ENCODE data around the gene MAVS.

The MAVS gene

GRCh38 chr20:3804254-3804751 is 42.3 kb upstream of the MAVS start:
- no peak overlapping the region for H3K4me3 ChIP-seq (ENCODE audit: control insufficient read depth, low read depth, low read length)
- no peak for TF ChIP-seq CTCF (IDR thresholded peaks at IDR 0.05; ENCODE audit: control insufficient read depth, insufficient read depth, low read depth, low read length, missing control alignments)
- DNase-seq (ENCODE audit: low read depth) = no peak

- H3K4me3 ChIP-seq (ENCODE audit: control insufficient read depth, low read depth, low read length) = no peak overlapping the region
- no peak for TF ChIP-seq CTCF (IDR thresholded peaks at IDR 0.05; ENCODE audit: control insufficient read depth, insufficient read depth, low read depth, low read length, missing control alignments)
These were observed 41.9 kb upstream of the MAVS start for GRCh38 chr20:3804781-3805180.

GRCh38 chr20:3808544-3808943 is 38.1 kb upstream of the MAVS start:
- no peak for TF ChIP-seq CTCF (IDR thresholded peaks at IDR 0.05; ENCODE audit: control insufficient read depth, insufficient read depth, low read depth, low read length, missing control alignments)
- DNase-seq (ENCODE audit: low read depth) = no peak
- H3K4me3 ChIP-seq (ENCODE audit: control insufficient read depth, low read depth, low read length) = no peak overlapping the region

More at GRCh38 chr20:3804781-3805180, 41.9 kb upstream of the MAVS start:
- DNase-seq (ENCODE audit: low read depth) = no peak

- H3K4me3 ChIP-seq (ENCODE audit: control insufficient read depth, low read depth, low read length) = peak overlapping the region; percentile 39
- peak; percentile 98 for DNase-seq (ENCODE audit: low read depth)
- no peak for TF ChIP-seq CTCF (IDR thresholded peaks at IDR 0.05; ENCODE audit: control insufficient read depth, insufficient read depth, low read depth, low read length, missing control alignments)
These were observed 35.0 kb upstream of the MAVS start for GRCh38 chr20:3811467-3812258.

GRCh38 chr20:3812259-3812681 is 34.4 kb upstream of the MAVS start:
- DNase-seq (ENCODE audit: low read depth) = no peak
- TF ChIP-seq CTCF (IDR thresholded peaks at IDR 0.05; ENCODE audit: control insufficient read depth, insufficient read depth, low read depth, low read length, missing control alignments) = no peak
- no peak overlapping the region for H3K4me3 ChIP-seq (ENCODE audit: control insufficient read depth, low read depth, low read length)

GRCh38 chr20:3812975-3813847 is 33.4 kb upstream of the MAVS start:
- DNase-seq (ENCODE audit: low read depth) = no peak
- H3K4me3 ChIP-seq (ENCODE audit: control insufficient read depth, low read depth, low read length) = no peak overlapping the region
- TF ChIP-seq CTCF (IDR thresholded peaks at IDR 0.05; ENCODE audit: control insufficient read depth, insufficient read depth, low read depth, low read length, missing control alignments) = no peak
